HepG2 (cell line): ENCODE measurements around the gene KIAA1755. TPM values are rescaled to one million over a fixed set of nuclear protein-coding genes. Genes with fewer than 3 reads are reported as not detected.
A peak's percentile ranks its signal among the peaks of the same experiment; 100 is the strongest.

Source experiments
- ATAC-seq: fragments of 200-7000 bp; cut with Tn5 transposase; 3 replicates; pipeline ENCODE4 v1.9.1; 2020; ENCODE audit warnings: mild to moderate bottlenecking, moderate library complexity
- BruUV-seq: library from RNA; stranded (reverse); fragments of 400-500 nt; replicated peaks from 2 replicates; lab custom pipeline; 2021; lab: Mats Ljungman, UMichigan
- CTCF ChIA-PET: fragments of 300-600 bp; formaldehyde crosslinking; extraction: SDS; loops from one replicate; lab custom pipeline; 2021; ENCODE audit warnings: low total read pairs, inconsistent platforms, low intra/inter-chr PET ratio; lab: Yijun Ruan, JAX
- POLR2A ChIA-PET: fragments of 350-600 bp; sonication (Branson Sonifier 250); formaldehyde crosslinking; loops from one replicate; lab custom pipeline; 2020; ENCODE audit warnings: antibody characterized with exemption, inconsistent platforms; lab: Yijun Ruan, JAX
- DNase-seq: peaks from one replicate; pipeline ENCODE4 v3.0.0-alpha.2; 2015; ENCODE audit warnings: low spot score
- FAIRE-seq: peaks from 3 replicates; lab custom pipeline; 2011; peaks lifted over from hg19 to GRCh38; lab: Jason Lieb, UNC
- H2AFZ ChIP-seq: one replicate; pipeline ENCODE4 v1.6.1; 2011; ENCODE audit warnings: low read length, inconsistent platforms
- H3K27ac ChIP-seq: fragments of 300-600 bp; 3 replicates; pipeline ENCODE4 v1.8.0; 2011; ENCODE audit warnings: mixed run types, mild to moderate bottlenecking, mixed read lengths, low read length, inconsistent platforms; ENCODE audit not compliant: insufficient read depth; ENCODE audit errors: extremely low read length
- H3K27me3 ChIP-seq, 2 experiments: fragments of 200-600 bp in 1 of 2; 2 replicates in 1 of 2; 3 replicates in 1 of 2; pipeline versions ENCODE4 v1.6.0 to v1.8.0; 2011; ENCODE audit warnings: low read length in 2 of 2, mild to moderate bottlenecking in 2 of 2, moderate library complexity in 2 of 2, inconsistent platforms in 1 of 2; ENCODE audit not compliant: insufficient read depth in 2 of 2, control insufficient read depth in 1 of 2
- H3K36me3 ChIP-seq, 2 experiments: fragments of 200-600 bp in 1 of 2; replicated peaks in 1 of 2; 2 replicates in 1 of 2; 3 replicates in 1 of 2; pipeline versions ENCODE4 v1.5.1 to v1.8.0; 2011; ENCODE audit warnings: low read length in 2 of 2, inconsistent platforms in 1 of 2; ENCODE audit not compliant: insufficient read depth in 2 of 2, control insufficient read depth in 1 of 2
- H3K4me1 ChIP-seq: 2 replicates; pipeline ENCODE4 v1.5.1; 2012; ENCODE audit warnings: low read length, inconsistent platforms; ENCODE audit not compliant: insufficient read depth
- H3K4me2 ChIP-seq: 2 replicates; pipeline ENCODE4 v1.6.0; 2011; ENCODE audit warnings: low read depth, low read length, inconsistent platforms
- H3K4me3 ChIP-seq, 3 experiments: fragments of 200-600 bp in 1 of 3; sonication (generic), shearing (Covaris generic) in 1 of 3; replicated peaks in 1 of 3; 2 replicates each; pipeline ENCODE4 v1.5.1; 2011 to 2016; ENCODE audit warnings: low read length in 3 of 3, inconsistent platforms in 2 of 3, low read depth in 2 of 3, mild to moderate bottlenecking in 2 of 3, control low read depth in 1 of 3, mixed read lengths in 1 of 3; ENCODE audit not compliant: insufficient read depth in 1 of 3
- H3K79me2 ChIP-seq: one replicate; pipeline ENCODE4 v1.6.1; 2011; ENCODE audit warnings: low read length, inconsistent platforms; ENCODE audit not compliant: insufficient read depth
- H3K9ac ChIP-seq: 2 replicates; pipeline ENCODE4 v1.6.0; 2011; ENCODE audit warnings: mild to moderate bottlenecking, low read depth, low read length, inconsistent platforms; ENCODE audit not compliant: insufficient read depth
- H3K9me3 ChIP-seq: 2 replicates; pipeline ENCODE4 v1.5.1; 2012; ENCODE audit warnings: mild to moderate bottlenecking, low read length
- H4K20me1 ChIP-seq: 2 replicates; pipeline ENCODE4 v1.6.0; 2011; ENCODE audit warnings: inconsistent platforms, mild to moderate bottlenecking, low read length, moderate library complexity; ENCODE audit not compliant: insufficient read depth
- BRCA1 ChIP-seq: sonication (generic); formaldehyde crosslinking; IDR thresholded peaks from 2 replicates; pipeline ENCODE4 v1.4.0; 2020; ENCODE audit warnings: missing genetic modification reagents
- KDM2A ChIP-seq: sonication (generic); formaldehyde crosslinking; IDR thresholded peaks from 2 replicates; pipeline ENCODE4 v1.4.0; 2020; ENCODE audit warnings: low read depth, missing genetic modification reagents, borderline replicate concordance
- NFYC ChIP-seq: IDR thresholded peaks from 2 replicates; pipeline ENCODE4 v1.6.1; 2016; ENCODE audit warnings: missing genetic modification reagents, missing compliant biosample characterization
- RFX1 ChIP-seq: fragments of 450-650 bp; IDR thresholded peaks from 2 replicates; pipeline ENCODE4 v1.6.1; 2017
- SRY ChIP-seq: sonication (generic); formaldehyde crosslinking; IDR thresholded peaks from 2 replicates; pipeline ENCODE4 v1.8.0; 2022; ENCODE audit warnings: mild to moderate bottlenecking, missing genetic modification reagents
- TERF1 ChIP-seq: sonication (generic); formaldehyde crosslinking; IDR thresholded peaks from 2 replicates; pipeline ENCODE4 v1.8.0; 2022; ENCODE audit warnings: mild to moderate bottlenecking, missing genetic modification reagents, moderate library complexity
- ZNF563 ChIP-seq: sonication (generic); formaldehyde crosslinking; IDR thresholded peaks from 2 replicates; pipeline ENCODE4 v1.8.0; 2022; ENCODE audit warnings: mild to moderate bottlenecking, moderate library complexity, missing genetic modification reagents
- WGBS: methylation state at CpG from one replicate; pipeline ENCODE4 v1.1.6; 2017; ENCODE audit warnings: low lambda C conversion rate; 5-methylcytosine and 5-hydroxymethylcytosine counted together
- in situ Hi-C: cut with HindIII; loops from 2 replicates; pipeline ENCODE4 v1.10.0; 2017; ENCODE audit warnings: low pct_unique_long_range_greater_than_20kb; ENCODE audit not compliant: extremely low pct_ligation_motif_present
- intact Hi-C: fragments of 100-400 bp; cut with micrococcal nuclease; formaldehyde crosslinking; loops from one replicate; pipeline ENCODE4 v1.10.0; 2022; ENCODE audit not compliant: unreplicated experiment
- polyA plus RNA-seq, 8 experiments: library from polyadenylated mRNA; depleted of rRNA in 3 of 8; stranded (reverse) in 7 of 8; unstranded in 1 of 8; fragments of >200 nt; fragmentation: Illumina TruSeq in 4 of 8; extraction: Trizol in 4 of 8; gene quantifications; 2 replicates each; pipeline versions ENCODE4 v1.2.1 to v1.2.3, GENCODE V29; 2011 to 2016; ENCODE audit warnings: low read depth in 4 of 8, missing spikeins in 1 of 8, mixed read lengths in 1 of 8; ENCODE audit not compliant: insufficient read depth in 1 of 8
- total RNA-seq, 5 experiments: library from RNA; depleted of rRNA; stranded (reverse); fragments of >200 nt; fragmentation: Illumina TruSeq; extraction: Trizol; gene quantifications; 2 replicates each; pipeline ENCODE4 v1.2.3, GENCODE V29; 2016; ENCODE audit warnings: low read depth in 1 of 5

The KIAA1755 gene
- total and polyA plus RNA-seq, 2 of the 13 experiments (the other 11 are each of a cell fraction or from before 2014, with no cell fraction given), result 0.04 TPM; not detected in 1

GRCh38 chr20:38211200-38212097, 49.1 kb downstream of the KIAA1755 start:
- ChIA-PET CTCF (no interaction called here), POLR2A (no interaction called here)
- no peak for DNase-seq
- intact Hi-C loops (no loop called here), in situ Hi-C loops (loop anchor here (25.0 kb wide), 1 partner anchor 649 kb away; no protein-coding TSS in a partner anchor)
- H3K4me3 ChIP-seq, result no peak overlapping the region
- H3K9me3 ChIP-seq, result no peaks in the 10 kb centered on the region
- no peak overlapping the region for H3K9ac ChIP-seq
- no peak for ATAC-seq
- H3K79me2 ChIP-seq, result no peaks in the 10 kb centered on the region
- H2AFZ ChIP-seq, result no peak overlapping the region
- H3K27ac ChIP-seq, result no peak overlapping the region
- peaks cover 4 to 29% of the 10 kb centered on the region in 2 experiments; a peak in 3 of 5 replicates for H3K27me3 ChIP-seq
- no peak for FAIRE-seq
- no peaks in the 10 kb centered on the region for H3K36me3 ChIP-seq
- 13% methylated on average over 9 of the region's 9 CpGs for WGBS
- H3K4me2 ChIP-seq, result no peak overlapping the region
- TF ChIP-seq ZNF563 (no peak), NFYC (CRISPR knock-in tag) (no peak), SRY (CRISPR knock-in tag) (no peak)
- no TSS peak for BruUV-seq
- H3K4me1 ChIP-seq, result no peaks in the 10 kb centered on the region
- no peaks in the 10 kb centered on the region for H4K20me1 ChIP-seq

GRCh38 chr20:38210741-38211140, 49.8 kb downstream of the KIAA1755 start:
- in situ Hi-C loops, result loop anchor here (25.0 kb wide), 1 partner anchor 648 kb away; no protein-coding TSS in a partner anchor
- Histone ChIP-seq H3K79me2 (no peaks in the 10 kb centered on the region), H3K36me3 (no peaks in the 10 kb centered on the region), H2AFZ (no peak overlapping the region), H4K20me1 (no peaks in the 10 kb centered on the region), H3K27ac (no peak overlapping the region), H3K4me2 (no peak overlapping the region), H3K4me1 (no peaks in the 10 kb centered on the region), H3K4me3 (no peak overlapping the region), H3K9ac (no peak overlapping the region), H3K27me3 (peaks cover 4 to 29% of the 10 kb centered on the region in 2 experiments; a peak in 3 of 5 replicates), H3K9me3 (no peaks in the 10 kb centered on the region)
- CTCF ChIA-PET, result no interaction called here
- FAIRE-seq (no peak), DNase-seq (no peak), ATAC-seq (no peak)
- intact Hi-C loops, result no loop called here
- POLR2A ChIA-PET, result no interaction called here
- BruUV-seq, result no TSS peak
- WGBS, result 19% methylated on average over 6 of the region's 6 CpGs
- TF ChIP-seq BRCA1 (CRISPR knock-in tag) (no peak), KDM2A (CRISPR knock-in tag) (no peak), RFX1 (peak; percentile 76), TERF1 (CRISPR knock-in tag) (no peak)
